K562 (cell line): ENCODE measurements around the gene XAB2. TPM values are rescaled to one million over a fixed set of nuclear protein-coding genes. Genes with fewer than 3 reads are reported as not detected.
A peak's percentile ranks its signal among the peaks of the same experiment; 100 is the strongest.

Experiments used
- AFF4 ChIP-seq: sonication (generic); formaldehyde crosslinking; IDR thresholded peaks from 2 replicates; pipeline ENCODE4 v1.8.0; 2023; ENCODE audit warnings: mild to moderate bottlenecking, missing genetic modification reagents
- ARNT ChIP-seq, 2 experiments: fragments of 450-650 bp; IDR thresholded peaks; 2 replicates each; pipeline ENCODE4 v1.6.1; 2016; ENCODE audit warnings: mild to moderate bottlenecking in 1 of 2
- CHD1 ChIP-seq: fragments of 200-600 bp; sonication (generic); IDR thresholded peaks from one replicate; pipeline ENCODE4 v1.6.1; 2012; ENCODE audit warnings: mild to moderate bottlenecking, moderate library complexity, low read length, inconsistent platforms
- HSF4 ChIP-seq: fragments of 250-450 bp; sonication (Bioruptor Pico); IDR thresholded peaks from 2 replicates; pipeline ENCODE4 v2.1.2; 2022; ENCODE audit warnings: mild to moderate bottlenecking, moderate library complexity, borderline replicate concordance
- JUND ChIP-seq, 2 experiments: IDR thresholded peaks; 2 replicates in 1 of 2; 3 replicates in 1 of 2; pipeline ENCODE4 v1.6.1; 2011; ENCODE audit warnings: borderline replicate concordance in 2 of 2, low read depth in 2 of 2, low read length in 2 of 2, improper control_type of control experiment in 1 of 2, missing biosample characterization in 1 of 2, missing genetic modification characterization in 1 of 2, missing genetic modification reagents in 1 of 2
- NKRF ChIP-seq: fragments of 450-650 bp; IDR thresholded peaks from 2 replicates; pipeline ENCODE4 v1.6.1; 2016; ENCODE audit warnings: borderline replicate concordance
- NR1H2 ChIP-seq: sonication (generic); formaldehyde crosslinking; IDR thresholded peaks from 2 replicates; pipeline ENCODE4 v1.4.0; 2020; ENCODE audit warnings: mild to moderate bottlenecking, missing genetic modification reagents
- STAT6 ChIP-seq: sonication (generic); formaldehyde crosslinking; IDR thresholded peaks from 2 replicates; pipeline ENCODE4 v1.8.1; 2023; ENCODE audit warnings: mild to moderate bottlenecking, missing genetic modification reagents
- TEAD1 ChIP-seq, 2 experiments: fragments of 450-650 bp in 1 of 2; sonication (generic) in 1 of 2; formaldehyde crosslinking; IDR thresholded peaks; 2 replicates each; pipeline versions ENCODE4 v1.4.0 to v1.8.0; 2020 to 2022; ENCODE audit warnings: mild to moderate bottlenecking in 2 of 2, missing genetic modification reagents in 1 of 2
- ZNF3 ChIP-seq: fragments of 250-450 bp; sonication (Bioruptor Pico); IDR thresholded peaks from 2 replicates; pipeline ENCODE4 v1.5.0; 2021; ENCODE audit warnings: mild to moderate bottlenecking, moderate library complexity
- polyA plus RNA-seq, 8 experiments: library from polyadenylated mRNA; depleted of rRNA in 4 of 8; stranded (reverse) in 5 of 8; unstranded in 3 of 8; fragments of >200 nt; fragmentation: Nextera tagmentation in 2 of 8; fragmentation: Illumina TruSeq in 1 of 8; extraction: Ambion mirVana in 2 of 8; extraction: Trizol in 1 of 8; gene quantifications; 2 replicates each; pipeline versions ENCODE4 v1.2.1 to v1.2.3, GENCODE V29; 2011 to 2014; ENCODE audit warnings: inconsistent platforms in 1 of 8, missing spikeins in 1 of 8
- total RNA-seq, 7 experiments: library from RNA; depleted of rRNA in 6 of 7; stranded (reverse); fragments of >200 nt in 6 of 7; fragmentation: Illumina TruSeq in 2 of 7; extraction: Trizol in 2 of 7; gene quantifications; 2 replicates each; pipeline versions ENCODE4 v1.2.1 to v1.2.3, GENCODE V29; 2011 to 2021; ENCODE audit warnings: low replicate concordance in 1 of 7

XAB2 gene
- total and polyA plus RNA-seq, 9 of the 15 experiments (the other 6 are each of a cell fraction or from before 2014, with no cell fraction given) = 0.21 to 58.3 (median 20.0) TPM

GRCh38 chr19:7628589-7629311 is 595 bp downstream of the XAB2 start (continued):
- TF ChIP-seq NKRF = no peak
- TF ChIP-seq ARNT (IDR thresholded peaks at IDR 0.05) = no peak
- no peak for TF ChIP-seq JUND (IDR thresholded peaks at IDR 0.05; ENCODE audit: borderline replicate concordance, low read depth, low read length)
- TF ChIP-seq JUND (tag; IDR thresholded peaks at IDR 0.05; ENCODE audit: borderline replicate concordance, low read depth, low read length) = no peak
- no peak for TF ChIP-seq STAT6
- TF ChIP-seq ZNF3 (CRISPR knock-in tag) = no peak
- TF ChIP-seq NR1H2 = no peak
- 0 out of 2 replicates have a peak, but pooled peaks have one; percentile 44 for TF ChIP-seq AFF4 (CRISPR knock-in tag)
- no peak for TF ChIP-seq HSF4 (CRISPR knock-in tag)
- peak; percentile 33 for TF ChIP-seq CHD1
- 0 out of 4 replicates have a peak, but pooled peaks of 1 of the 2 experiments have one; percentile 26 for TF ChIP-seq TEAD1 (CRISPR knock-in tag; IDR thresholded peaks at IDR 0.05)
